ENCODE data around the gene CCDC137. TPM values are rescaled to one million over a fixed set of nuclear protein-coding genes. Genes with fewer than 3 reads are reported as not detected.

The CCDC137 gene
- total RNA-seq, 2 donors from 2014 or later, result 13.7 to 41.1 TPM

DNA sequence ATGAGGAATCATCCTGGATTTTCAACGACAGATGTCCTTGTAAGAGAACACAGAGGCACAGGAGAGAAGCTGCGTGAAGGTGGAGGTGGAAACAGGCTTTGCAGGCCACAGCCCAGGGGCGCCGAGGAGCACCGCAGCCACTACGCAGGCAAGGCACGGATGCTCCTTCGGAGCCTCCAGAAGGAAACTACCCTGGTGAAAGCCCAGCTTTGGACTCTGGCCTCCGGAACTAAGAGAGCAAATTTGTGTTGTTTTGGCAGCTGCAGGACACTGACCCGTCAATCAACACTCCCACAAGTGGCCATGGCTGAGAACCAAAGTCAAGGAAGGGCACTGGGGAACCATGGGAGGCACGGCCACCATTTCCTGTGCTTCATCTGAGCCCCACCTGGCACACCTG, 13.6 kb downstream of the CCDC137 start:
- no peak for DNase-seq
- Histone ChIP-seq H3K9me3 (no peaks in the 10 kb centered on the region), H3K4me1 (peaks cover 6% of the 10 kb centered on the region), H3K27me3 (no peaks in the 10 kb centered on the region), H3K4me3 (no peak overlapping the region), H3K9ac (ENCODE audit: low read depth in 2 of 2, low read length in 2 of 2) (no peak overlapping the region), H3K36me3 (no peaks in the 10 kb centered on the region), H3K27ac (no peak overlapping the region)
- TF ChIP-seq, protein P1, sequence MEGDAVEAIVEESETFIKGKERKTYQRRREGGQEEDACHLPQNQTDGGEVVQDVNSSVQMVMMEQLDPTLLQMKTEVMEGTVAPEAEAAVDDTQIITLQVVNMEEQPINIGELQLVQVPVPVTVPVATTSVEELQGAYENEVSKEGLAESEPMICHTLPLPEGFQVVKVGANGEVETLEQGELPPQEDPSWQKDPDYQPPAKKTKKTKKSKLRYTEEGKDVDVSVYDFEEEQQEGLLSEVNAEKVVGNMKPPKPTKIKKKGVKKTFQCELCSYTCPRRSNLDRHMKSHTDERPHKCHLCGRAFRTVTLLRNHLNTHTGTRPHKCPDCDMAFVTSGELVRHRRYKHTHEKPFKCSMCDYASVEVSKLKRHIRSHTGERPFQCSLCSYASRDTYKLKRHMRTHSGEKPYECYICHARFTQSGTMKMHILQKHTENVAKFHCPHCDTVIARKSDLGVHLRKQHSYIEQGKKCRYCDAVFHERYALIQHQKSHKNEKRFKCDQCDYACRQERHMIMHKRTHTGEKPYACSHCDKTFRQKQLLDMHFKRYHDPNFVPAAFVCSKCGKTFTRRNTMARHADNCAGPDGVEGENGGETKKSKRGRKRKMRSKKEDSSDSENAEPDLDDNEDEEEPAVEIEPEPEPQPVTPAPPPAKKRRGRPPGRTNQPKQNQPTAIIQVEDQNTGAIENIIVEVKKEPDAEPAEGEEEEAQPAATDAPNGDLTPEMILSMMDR (IDR thresholded peaks at IDR 0.05), result no peak
- intact Hi-C loops (cut with DNase I), result no loop called here

- DNase-seq, result no peak
- no peak overlapping the region for H3K9ac ChIP-seq (ENCODE audit: low read depth in 2 of 2, low read length in 2 of 2)
These were observed 15.1 kb downstream of the CCDC137 start for GRCh38 chr17:81681672-81682071.

DNA sequence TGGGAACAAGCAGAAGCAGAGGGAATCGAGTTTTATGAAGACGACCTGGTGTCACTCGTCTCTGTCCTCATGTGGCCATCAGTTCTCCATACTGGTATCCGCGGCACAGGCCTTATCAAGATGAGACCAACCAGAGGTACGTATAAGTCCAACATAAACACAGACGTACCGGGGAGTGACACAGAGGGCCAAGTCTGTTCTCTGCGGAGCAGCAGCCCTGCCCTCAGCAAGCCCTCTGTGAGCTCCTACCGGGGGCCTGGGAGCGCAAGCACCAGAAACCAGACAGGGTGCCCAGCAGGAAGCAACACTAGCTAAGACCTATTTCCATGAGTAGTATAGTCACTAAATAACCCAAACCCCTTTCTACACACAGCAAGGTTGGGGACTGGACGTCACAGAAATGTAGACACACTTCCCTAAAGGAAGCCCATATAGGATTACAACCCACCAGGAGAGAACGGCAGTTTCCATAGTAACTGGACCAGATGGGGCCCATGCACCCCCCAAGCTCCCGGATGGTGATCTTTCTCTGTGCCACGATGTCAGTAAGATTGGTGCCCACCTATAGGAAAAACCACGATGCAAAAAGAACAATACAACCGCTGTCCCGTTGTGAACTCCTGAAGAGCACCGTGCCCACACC, 16.1 kb downstream of the CCDC137 start:
- no peaks in the 10 kb centered on the region for H3K27me3 ChIP-seq
- H3K36me3 ChIP-seq, result peaks cover 12% of the 10 kb centered on the region
- intact Hi-C loops (cut with DNase I), result no loop called here
- no peak for DNase-seq
- H3K9ac ChIP-seq (ENCODE audit: low read depth in 2 of 2, low read length in 2 of 2), result peak overlapping the region; percentile 94 to 96
- no peaks in the 10 kb centered on the region for H3K9me3 ChIP-seq
- H3K4me3 ChIP-seq, result peak overlapping the region; percentile 99
- H3K27ac ChIP-seq, result no peak overlapping the region
- TF ChIP-seq, protein P1 (IDR thresholded peaks at IDR 0.05), result no peak
- peaks cover 8% of the 10 kb centered on the region for H3K4me1 ChIP-seq

More at GRCh38 chr17:81681672-81682071, 15.1 kb downstream of the CCDC137 start:
- H3K27ac ChIP-seq, result no peak overlapping the region
- intact Hi-C loops (cut with DNase I), result no loop called here
- H3K27me3 ChIP-seq, result no peaks in the 10 kb centered on the region
- H3K9me3 ChIP-seq, result no peaks in the 10 kb centered on the region
- TF ChIP-seq, protein P1 (IDR thresholded peaks at IDR 0.05), result no peak
- H3K36me3 ChIP-seq, result peaks cover 6% of the 10 kb centered on the region
- peaks cover 8% of the 10 kb centered on the region for H3K4me1 ChIP-seq
- no peak overlapping the region for H3K4me3 ChIP-seq

DNA sequence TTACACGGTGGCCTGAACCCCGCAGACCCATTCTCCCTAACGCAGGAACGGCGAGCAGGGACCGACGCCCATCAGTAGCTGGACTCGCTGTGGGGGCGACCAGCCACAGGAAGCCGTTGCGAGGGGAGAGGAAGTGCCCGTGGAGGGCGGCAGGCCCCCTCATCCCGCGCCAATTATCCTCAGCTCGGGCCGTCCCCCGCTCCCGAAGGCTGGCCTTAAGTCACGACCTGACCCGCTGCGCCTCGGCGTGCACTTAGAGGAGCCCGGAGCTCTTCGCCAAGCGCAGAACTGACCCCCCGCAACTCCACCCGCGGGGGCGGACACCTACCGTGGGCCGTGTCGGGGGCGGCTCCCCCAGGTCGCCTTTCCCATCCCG, 16.7 kb downstream of the CCDC137 start:
- Histone ChIP-seq H3K4me3 (peak overlapping the region; percentile 99), H3K36me3 (peaks cover 12% of the 10 kb centered on the region)

DNA sequence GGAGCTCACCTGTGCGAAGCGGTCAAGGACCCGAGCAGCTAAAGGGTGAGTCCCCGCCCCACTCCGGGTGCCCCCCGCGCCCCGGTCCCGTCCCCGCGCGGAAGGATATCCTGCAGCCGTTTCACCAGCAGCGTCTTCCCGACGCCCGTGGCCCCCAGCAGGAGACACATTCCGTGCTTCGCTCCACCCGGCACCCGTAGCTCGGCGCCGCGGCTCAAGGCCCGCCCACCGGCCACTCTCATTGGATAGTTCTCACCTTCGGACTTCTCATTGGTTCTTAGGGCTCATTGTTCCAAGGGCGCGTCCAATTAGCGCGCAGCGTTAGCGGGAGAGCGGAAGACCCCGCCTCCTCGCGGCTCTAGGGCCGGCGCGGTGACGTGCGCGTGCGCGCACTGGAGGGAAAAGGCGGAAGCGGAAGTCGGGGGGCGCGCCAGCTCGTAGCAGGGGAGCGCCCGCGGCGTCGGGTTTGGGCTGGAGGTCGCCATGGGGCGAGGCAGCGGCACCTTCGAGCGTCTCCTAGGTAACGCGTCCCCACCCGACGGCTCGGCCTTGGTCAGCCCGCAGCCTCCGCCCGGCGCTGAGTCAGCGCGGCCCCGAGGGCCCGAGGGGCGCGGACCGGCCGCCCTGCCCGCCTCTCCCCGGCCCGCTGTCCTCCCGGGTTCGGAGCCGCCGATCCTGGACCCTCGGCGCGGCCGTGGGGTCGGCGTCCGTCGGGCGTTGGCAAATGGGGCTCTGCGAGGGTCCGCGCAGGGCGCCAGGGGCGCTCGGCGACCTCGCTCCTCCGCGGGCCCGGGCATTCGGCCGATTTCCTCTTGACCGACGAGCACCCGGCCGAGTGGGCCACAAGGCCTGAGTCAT, 17.3 kb downstream of the CCDC137 start, which contains the start of the genes ARL16 and HGS:
Gene ARL16 (minus strand): TSS at position 214 of the 858 bp plus-strand sequence. CDS start 44 bp downstream, at position 170.
Gene HGS (plus strand): TSS at position 428 of the 858 bp plus-strand sequence. CDS start 56 bp downstream, at position 484.
- peak within 1 kb of the TSS; percentile 99 for H3K4me3 ChIP-seq
- H3K9me3 ChIP-seq, result no peaks in the 10 kb centered on the region
- peaks cover 16% of the 10 kb centered on the region for H3K36me3 ChIP-seq
- peak within 1 kb of the TSS; percentile 71 for H3K27ac ChIP-seq
- peak; percentile 98 for DNase-seq
- peak within 1 kb of the TSS; percentile 94 to 98 for H3K9ac ChIP-seq (ENCODE audit: low read depth in 2 of 2, low read length in 2 of 2)
- H3K27me3 ChIP-seq, result no peaks in the 10 kb centered on the region
- TF ChIP-seq, protein P1 (IDR thresholded peaks at IDR 0.05), result no peak
- H3K4me1 ChIP-seq, result peaks cover 8% of the 10 kb centered on the region
- intact Hi-C loops (cut with DNase I), result no loop called here

More for the DNA sequence above, 16.7 kb downstream of the CCDC137 start:
- Histone ChIP-seq H3K27ac (peak overlapping the region; percentile 55), H3K9me3 (no peaks in the 10 kb centered on the region), H3K9ac (ENCODE audit: low read depth in 2 of 2, low read length in 2 of 2) (peak overlapping the region; percentile 94 to 96), H3K4me1 (peaks cover 8% of the 10 kb centered on the region), H3K27me3 (no peaks in the 10 kb centered on the region)
- intact Hi-C loops (cut with DNase I), result no loop called here
- no peak for DNase-seq
- TF ChIP-seq, protein P1 (IDR thresholded peaks at IDR 0.05), result no peak
